ENCODE results near the gene ACD.

DNA sequence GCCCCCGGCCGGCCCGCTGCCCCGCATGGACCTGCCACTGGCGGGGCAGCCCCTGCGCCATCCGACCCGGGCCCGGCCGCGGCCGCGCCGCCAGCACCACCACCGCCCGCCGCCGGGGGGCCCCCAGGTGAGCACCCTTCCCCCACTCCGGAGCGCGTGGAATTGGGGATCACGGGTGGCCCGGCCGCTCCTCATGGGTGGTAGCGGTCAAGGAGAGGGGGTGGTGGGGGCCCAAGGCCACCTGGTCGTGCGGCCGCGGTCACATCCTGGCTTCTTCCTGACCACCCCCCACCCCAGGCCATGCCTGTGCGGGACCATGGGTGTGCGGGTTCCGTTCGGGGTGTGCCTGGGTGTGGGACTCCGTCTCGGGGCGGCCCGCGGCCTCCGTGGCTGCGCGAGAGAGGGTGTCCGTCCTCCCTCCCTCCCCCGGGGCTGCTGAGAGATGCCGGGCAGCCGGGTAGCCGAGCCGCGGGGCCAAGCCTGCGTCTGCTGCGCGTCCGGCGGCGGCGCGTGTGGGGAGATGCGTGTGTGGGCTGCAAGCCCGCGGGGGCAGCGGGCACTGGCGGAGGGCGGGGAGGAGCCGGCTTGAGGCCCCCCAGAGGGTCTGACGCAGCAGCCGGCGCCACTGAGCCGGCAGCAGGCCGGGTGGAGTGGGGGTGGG, 6.8 kb downstream of the ACD start:
- TF ChIP-seq, protein P1, sequence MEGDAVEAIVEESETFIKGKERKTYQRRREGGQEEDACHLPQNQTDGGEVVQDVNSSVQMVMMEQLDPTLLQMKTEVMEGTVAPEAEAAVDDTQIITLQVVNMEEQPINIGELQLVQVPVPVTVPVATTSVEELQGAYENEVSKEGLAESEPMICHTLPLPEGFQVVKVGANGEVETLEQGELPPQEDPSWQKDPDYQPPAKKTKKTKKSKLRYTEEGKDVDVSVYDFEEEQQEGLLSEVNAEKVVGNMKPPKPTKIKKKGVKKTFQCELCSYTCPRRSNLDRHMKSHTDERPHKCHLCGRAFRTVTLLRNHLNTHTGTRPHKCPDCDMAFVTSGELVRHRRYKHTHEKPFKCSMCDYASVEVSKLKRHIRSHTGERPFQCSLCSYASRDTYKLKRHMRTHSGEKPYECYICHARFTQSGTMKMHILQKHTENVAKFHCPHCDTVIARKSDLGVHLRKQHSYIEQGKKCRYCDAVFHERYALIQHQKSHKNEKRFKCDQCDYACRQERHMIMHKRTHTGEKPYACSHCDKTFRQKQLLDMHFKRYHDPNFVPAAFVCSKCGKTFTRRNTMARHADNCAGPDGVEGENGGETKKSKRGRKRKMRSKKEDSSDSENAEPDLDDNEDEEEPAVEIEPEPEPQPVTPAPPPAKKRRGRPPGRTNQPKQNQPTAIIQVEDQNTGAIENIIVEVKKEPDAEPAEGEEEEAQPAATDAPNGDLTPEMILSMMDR (conservative IDR thresholded peaks at IDR 0.05 in 1 of 2, IDR thresholded peaks at IDR 0.05 in 1 of 2; ENCODE audit: extremely low read depth in 1 of 2, insufficient read depth in 1 of 2, low read depth in 1 of 2, low read length in 2 of 2): peak; percentile 22 to 33
- TF ChIP-seq EZH2 (IDR thresholded peaks at IDR 0.05; ENCODE audit: borderline replicate concordance, low read length): peak; percentile 46

Data from mammary epithelial cell (primary cell).